A549 treated with CORT108297 at 1 μM for 4 hours (cell line): ENCODE results near the gene RNPS1. TPM values are rescaled to one million over a fixed set of nuclear protein-coding genes. Genes with fewer than 3 reads are reported as not detected.

Source experiments
- total RNA-seq: library from RNA; stranded (reverse); fragments of 200-300 nt; extraction: Qiagen RNA extraction; gene quantifications from 5 replicates; pipeline ENCODE4 v1.2.3, GENCODE V29; 2022

RNPS1 gene, protein sequence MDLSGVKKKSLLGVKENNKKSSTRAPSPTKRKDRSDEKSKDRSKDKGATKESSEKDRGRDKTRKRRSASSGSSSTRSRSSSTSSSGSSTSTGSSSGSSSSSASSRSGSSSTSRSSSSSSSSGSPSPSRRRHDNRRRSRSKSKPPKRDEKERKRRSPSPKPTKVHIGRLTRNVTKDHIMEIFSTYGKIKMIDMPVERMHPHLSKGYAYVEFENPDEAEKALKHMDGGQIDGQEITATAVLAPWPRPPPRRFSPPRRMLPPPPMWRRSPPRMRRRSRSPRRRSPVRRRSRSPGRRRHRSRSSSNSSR
- total RNA-seq, result 250 to 299 TPM (median 265 TPM) in 5 replicates

DNA sequence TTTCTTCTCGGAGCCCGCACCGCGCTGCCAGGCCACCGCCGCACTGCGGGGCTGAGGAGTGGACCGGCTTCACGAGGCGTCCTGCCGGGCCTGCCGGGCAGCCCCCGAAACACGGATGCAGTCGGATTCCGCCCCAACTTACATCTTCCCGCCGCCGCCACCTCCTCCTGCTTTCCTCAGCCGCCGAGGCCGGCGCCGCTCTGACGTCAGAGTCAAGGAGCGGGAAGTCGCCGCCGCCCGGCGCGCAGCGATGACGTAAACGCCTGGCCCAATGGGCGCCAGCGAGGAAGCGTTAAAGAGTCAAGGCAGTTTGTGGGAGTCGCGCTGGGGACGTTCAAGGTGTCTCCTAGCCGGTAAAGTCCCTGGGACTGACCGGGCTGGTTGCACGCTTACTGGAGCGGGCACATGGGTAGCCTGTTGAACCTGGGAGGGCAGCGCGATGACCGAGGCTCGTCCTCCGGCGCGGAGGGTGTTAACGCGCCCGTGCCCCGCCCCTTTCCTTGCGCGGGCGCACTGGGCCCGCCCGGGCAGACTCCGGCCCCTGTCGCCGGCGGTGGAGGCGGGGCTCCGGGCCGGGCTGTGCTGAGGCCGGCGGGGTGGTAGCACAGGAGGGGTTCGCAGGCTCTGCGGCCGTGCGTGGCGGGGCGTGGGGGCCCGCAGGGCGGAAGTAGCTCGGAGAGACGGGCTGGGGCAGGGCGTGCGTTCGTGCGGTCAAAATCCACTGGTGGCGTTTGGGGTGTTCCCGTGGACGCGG, at the start of gene RNPS1:
RNPS1 (minus strand) TSS at position 214 of the 754 bp plus-strand sequence. CDS start 3,483 bp downstream, outside the sequence.

DNA sequence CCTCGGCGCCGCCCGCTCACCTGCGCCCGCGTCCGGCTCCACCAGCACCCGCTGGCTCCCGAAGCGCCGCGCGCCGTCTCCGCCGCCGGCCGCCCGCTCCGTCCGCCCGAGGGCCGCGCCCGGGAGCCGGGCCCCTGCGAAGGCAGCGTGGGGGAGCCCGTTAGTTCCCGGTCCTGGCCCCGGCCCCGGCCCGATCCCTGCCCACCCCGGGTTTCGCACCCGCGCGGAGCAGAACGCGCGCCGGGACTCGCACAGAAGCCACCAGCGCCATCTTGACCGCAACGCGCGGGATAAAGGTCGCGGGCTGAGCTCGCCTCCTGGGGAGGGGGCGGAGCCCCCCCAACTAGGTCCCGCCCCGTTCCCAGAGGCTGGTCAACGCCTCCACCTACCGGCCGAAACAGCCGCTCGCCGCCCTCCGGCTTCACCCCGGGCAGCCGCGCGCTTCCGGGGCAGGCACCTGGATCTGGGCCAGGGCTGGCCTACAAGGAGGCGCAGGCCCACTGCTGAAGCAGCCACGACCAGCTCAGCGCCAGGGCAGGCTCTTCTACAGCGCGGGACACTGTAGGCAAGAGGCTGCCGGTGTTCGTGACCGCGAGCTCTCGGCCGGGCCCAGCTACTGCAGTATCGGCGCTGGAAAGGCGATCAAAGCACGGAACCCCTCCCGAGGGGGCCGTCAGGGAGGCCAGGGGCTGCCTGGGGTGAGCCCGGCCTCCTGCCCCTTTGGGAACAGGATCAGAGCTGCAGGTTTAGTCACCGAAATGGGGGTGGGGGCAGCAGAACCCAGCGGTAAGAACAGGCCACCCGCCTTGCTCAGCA, 16.4 kb downstream of the RNPS1 start, which contains the start of gene ECI1:
ECI1 (minus strand) TSS at position 292 of the 816 bp plus-strand sequence; CDS start at position 271, 21 bp downstream.

DNA sequence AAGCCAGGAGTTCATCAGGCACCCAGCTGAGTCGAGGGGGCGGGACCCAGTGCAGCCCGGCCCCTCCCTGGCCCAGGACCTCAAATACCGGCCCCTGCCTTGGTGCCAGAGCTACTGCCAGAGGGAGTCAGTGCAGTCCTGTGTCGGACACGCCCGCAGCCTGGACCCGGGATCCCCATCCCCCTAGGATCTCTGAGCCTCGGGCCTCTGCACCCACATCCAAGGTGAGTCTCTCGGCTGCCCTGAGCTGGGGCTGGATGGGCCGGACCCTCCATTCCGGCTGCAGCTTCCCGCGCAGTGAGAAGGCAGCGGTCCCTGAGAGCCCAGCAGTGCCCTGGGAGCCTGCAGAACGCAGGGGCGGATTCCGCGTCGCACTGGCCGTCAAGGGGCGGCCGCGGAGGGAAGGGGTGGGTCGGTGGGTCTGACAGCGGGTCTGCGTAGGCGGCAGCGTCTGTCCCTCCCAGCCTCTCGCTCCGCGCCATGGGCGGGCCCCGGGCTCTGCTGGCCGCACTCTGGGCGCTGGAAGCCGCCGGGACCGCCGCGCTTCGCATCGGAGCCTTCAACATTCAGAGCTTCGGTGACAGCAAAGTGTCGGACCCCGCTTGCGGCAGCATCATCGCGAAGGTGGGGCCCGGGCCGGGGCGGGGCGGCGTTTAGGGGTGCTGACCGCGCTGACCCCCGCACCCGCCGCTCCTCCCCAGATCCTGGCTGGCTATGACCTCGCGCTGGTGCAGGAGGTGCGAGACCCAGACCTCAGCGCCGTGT, 31.4 kb downstream of the RNPS1 start, which contains the start of gene DNASE1L2:
DNASE1L2 (plus strand) TSS at position 108 of the 765 bp plus-strand sequence; CDS start at position 481, 373 bp downstream.

DNA sequence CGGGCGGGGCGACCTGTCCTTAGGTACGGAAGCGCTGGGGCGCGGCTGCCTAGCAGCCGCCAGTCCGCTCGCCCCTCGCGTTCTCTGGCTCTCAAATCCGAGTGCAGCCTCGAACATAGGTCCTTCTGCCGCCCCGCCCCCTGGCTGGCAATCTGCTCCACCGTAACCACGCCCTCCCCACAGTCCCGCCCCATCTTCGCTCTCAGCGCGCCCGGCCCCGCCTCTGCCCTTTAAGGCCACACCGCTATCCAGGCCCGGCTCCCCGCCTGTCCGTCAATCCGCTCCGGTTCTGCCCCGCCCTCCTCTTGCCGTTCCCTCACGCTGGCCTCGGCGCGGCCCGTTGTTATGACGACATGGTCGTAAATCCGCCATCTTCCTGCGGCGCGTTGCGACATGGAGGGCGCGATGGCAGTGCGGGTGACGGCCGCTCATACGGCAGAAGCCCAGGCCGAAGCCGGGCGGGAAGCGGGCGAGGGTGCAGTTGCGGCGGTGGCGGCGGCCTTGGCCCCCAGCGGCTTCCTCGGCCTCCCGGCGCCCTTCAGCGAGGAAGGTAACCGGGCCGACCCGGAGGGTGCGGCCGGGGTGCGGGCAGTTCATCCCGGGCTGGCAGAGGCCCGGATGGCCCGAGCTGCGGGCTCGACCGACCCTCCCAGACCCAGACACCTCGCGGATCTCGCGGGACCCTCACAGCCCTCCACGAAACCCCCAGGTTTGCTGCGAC, 44.5 kb downstream of the RNPS1 start, which contains the start of gene E4F1:
E4F1 (plus strand) TSS at position 371 of the 721 bp plus-strand sequence; CDS start at position 394, 23 bp downstream.

DNA sequence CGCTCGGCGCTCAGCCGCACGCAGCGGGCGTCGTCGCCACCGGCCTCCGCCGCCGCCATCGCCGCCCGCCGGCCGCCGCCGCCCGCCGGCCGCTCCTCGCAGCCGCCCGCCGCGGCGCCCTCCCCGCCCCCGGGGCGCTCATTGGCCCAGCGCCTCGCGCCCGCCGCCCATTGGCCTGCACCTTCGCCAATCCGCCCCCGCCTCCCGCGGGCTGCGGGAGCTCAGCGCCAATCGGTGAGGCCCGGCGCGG, 53.3 kb downstream of the RNPS1 start, which contains the start of gene PGP:
PGP (minus strand) TSS at position 122 of the 250 bp plus-strand sequence; CDS start at position 59, 63 bp downstream.

DNA sequence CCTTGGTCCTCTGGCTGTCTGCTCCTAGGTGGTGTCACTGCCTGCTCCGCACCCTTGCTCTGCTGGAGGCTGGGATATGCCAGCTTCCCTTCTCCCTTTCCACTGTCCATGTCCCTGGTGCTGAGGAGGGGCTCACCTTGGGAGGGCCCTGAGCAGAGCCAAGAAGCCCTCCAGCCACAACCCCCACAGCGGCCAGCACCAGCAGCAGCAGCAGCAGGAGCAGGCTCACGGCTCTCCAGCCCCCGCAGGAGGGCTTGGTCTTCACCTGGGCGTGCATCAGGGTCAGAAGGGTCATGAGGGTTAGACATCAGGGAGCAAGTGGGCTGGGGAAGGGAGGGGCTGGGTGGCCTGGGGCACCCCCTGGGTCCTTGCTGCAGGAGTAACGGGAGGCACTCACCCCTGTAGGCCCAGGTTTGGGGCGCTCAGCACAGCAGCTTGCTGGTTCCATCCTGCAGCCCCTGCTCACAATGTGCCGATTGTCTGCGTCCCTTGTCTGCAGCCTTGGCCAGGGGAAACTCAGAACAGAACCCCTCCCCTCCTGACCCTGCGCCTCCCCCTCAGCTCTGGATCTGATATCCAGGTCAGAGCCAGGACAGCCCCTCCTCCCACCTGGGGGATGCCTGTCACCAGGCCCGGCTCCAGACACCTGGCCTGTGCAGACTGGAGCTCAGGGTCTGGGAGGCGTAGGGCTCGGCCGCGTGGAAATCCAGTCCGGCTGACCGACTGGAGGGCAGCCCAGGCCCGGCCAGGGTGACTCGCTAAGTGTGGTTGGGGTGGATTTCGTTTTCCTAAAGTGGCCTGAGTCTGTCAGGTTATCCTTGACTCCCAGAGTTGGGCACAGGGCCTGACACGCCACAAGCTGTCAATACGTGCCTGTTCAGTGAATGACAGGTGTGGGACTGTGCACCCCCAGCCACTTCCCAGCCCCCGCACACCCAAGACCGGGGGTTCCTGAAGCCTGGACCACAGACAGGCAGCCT, 57.2 kb downstream of the RNPS1 start, which contains the start of gene BRICD5:
BRICD5 (minus strand) TSS at position 478 of the 980 bp plus-strand sequence; CDS start at position 448, 30 bp downstream.

DNA sequence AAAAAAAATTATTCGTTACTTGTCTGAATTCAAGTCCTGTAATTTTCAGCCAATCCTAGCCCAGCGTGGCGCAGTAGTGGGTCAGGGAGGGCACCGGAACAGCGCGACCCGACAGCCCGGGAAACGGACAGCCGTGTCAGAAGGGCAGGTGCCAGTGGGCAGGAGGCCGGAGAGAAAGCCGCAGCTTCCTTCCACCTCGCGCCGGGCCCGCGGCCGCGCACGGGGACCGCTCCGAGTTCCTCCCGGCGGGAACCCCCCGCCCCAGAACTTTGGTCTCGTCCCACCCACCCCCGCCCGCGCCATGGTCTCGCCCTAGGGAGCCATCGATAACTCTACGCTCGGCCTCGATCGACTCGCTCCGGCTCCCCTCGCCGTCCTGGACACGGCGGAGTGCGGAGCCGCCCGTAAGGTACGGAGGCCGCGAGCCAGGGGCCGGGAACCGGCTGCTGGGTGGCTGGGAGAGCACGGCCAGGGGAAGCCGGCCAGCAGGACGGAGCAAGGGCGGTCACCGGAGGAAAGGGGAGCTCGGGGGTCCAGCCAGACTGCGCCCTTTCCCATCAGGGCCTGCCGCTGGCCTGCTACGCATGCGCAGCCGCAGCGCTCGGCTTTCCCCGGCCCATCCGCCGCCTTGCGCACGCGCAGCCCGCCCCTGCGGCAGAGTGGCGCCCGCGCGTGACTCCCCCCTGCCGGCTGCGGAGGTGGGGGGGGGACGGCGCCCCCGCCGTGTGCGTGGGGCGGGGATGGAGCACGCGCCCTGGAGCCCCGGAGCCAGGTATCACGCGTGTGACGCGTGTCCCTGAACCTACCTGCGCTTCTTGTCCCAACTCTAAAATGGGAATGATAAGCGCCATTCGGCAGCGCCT, 62.6 kb downstream of the RNPS1 start, which contains the start of gene MLST8:
MLST8 (plus strand) TSS at position 351 of the 863 bp plus-strand sequence. CDS start 632 bp downstream, outside the sequence.

Other genes with a start within 250 kb of the RNPS1 start
- gene NPW, start 248.3 kb downstream of the RNPS1 start, total RNA-seq, result 0.87 to 1.3 TPM (median 1.1 TPM) in 5 replicates
- gene NHERF2, start 241.2 kb downstream of the RNPS1 start, total RNA-seq, result 43.6 to 63.6 TPM (median 62.0 TPM) in 5 replicates
- 37.5 to 51.5 TPM (median 47.5 TPM) in 5 replicates for gene NTHL1, start 220.3 kb downstream of the RNPS1 start, total RNA-seq
- 26.6 to 43.3 TPM (median 38.2 TPM) in 5 replicates for gene TSC2, start 220.1 kb downstream of the RNPS1 start, total RNA-seq
- 36.3 to 64.1 TPM (median 59.9 TPM) in 5 replicates for gene PKD1, start 132.2 kb downstream of the RNPS1 start, total RNA-seq
- gene RAB26, start 119.5 kb downstream of the RNPS1 start, total RNA-seq, result 2.4 to 4.6 TPM (median 3.5 TPM) in 5 replicates
- gene TRAF7, start 112.3 kb downstream of the RNPS1 start, total RNA-seq, result 40.5 to 59.7 TPM (median 53.3 TPM) in 5 replicates
- 0.32 to 0.66 TPM (median 0.56 TPM) in 5 replicates for gene CASKIN1, start 71.5 kb downstream of the RNPS1 start, total RNA-seq
- gene MLST8, start 62.7 kb downstream of the RNPS1 start, total RNA-seq, result 42.1 to 58.2 TPM (median 51.9 TPM) in 5 replicates
- gene BRICD5, start 57.3 kb downstream of the RNPS1 start, total RNA-seq, result 4.2 to 6.5 TPM (median 5.7 TPM) in 5 replicates
- gene PGP, start 53.3 kb downstream of the RNPS1 start, total RNA-seq, result 16.3 to 36.4 TPM (median 34.8 TPM) in 5 replicates
- gene E4F1, start 44.5 kb downstream of the RNPS1 start, total RNA-seq, result 16.7 to 27.8 TPM (median 26.6 TPM) in 5 replicates
- 0.77 to 1.8 TPM (median 1.6 TPM) in 5 replicates for gene DNASE1L2, start 31.7 kb downstream of the RNPS1 start, total RNA-seq
- gene ECI1, start 16.5 kb downstream of the RNPS1 start, total RNA-seq, result 47.6 to 92.3 TPM (median 88.7 TPM) in 5 replicates
- gene ABCA3, start 72.6 kb upstream of the RNPS1 start, total RNA-seq, result 14.0 to 21.1 TPM (median 19.2 TPM) in 5 replicates
- gene CCNF, start 161.3 kb upstream of the RNPS1 start, total RNA-seq, result 19.6 to 24.6 TPM (median 23.6 TPM) in 5 replicates
- gene TEDC2, start 192.0 kb upstream of the RNPS1 start, total RNA-seq, result 19.1 to 26.3 TPM (median 22.0 TPM) in 5 replicates
- gene NTN3, start 203.2 kb upstream of the RNPS1 start, total RNA-seq, result 0.05 to 0.07 TPM in 2 of 5 replicates, not detected in the others
- gene TBC1D24, start 207.0 kb upstream of the RNPS1 start, total RNA-seq, result 6.3 to 9.5 TPM (median 8.6 TPM) in 5 replicates
- 148 to 313 TPM (median 244 TPM) in 5 replicates for gene ATP6V0C, start 245.8 kb upstream of the RNPS1 start, total RNA-seq